Stimulated activated CD4-positive, alpha-beta T cell treated with anti-CD3 and anti-CD28 coated beads, Interleukin-15, amount 100 ng/mL, for 1 hour (primary cell): ENCODE results near the gene LBHD2.

Source experiments
- DNase-seq, 2 donors: peaks; one replicate each; pipeline ENCODE4 v3.0.0-alpha.2; 2020; ENCODE audit warnings: low read depth in 1 of 2, low spot score in 1 of 2

LBHD2 gene

GRCh38 chr14:103068351-103069073, 15.5 kb upstream of the LBHD2 start:
- no peak for DNase-seq

GRCh38 chr14:103070263-103070885, 13.6 kb upstream of the LBHD2 start:
- DNase-seq = no peak

GRCh38 chr14:103070971-103071542, 13.0 kb upstream of the LBHD2 start:
- DNase-seq = no peak

GRCh38 chr14:103071544-103072251, 12.3 kb upstream of the LBHD2 start:
- no peak for DNase-seq

- DNase-seq = no peak
Measured at GRCh38 chr14:103072595-103073366, 11.2 kb upstream of the LBHD2 start.

GRCh38 chr14:103073367-103073875, 10.6 kb upstream of the LBHD2 start:
- DNase-seq = no peak

GRCh38 chr14:103073876-103074728, 9.9 kb upstream of the LBHD2 start:
- no peak for DNase-seq

GRCh38 chr14:103074729-103075367, 9.2 kb upstream of the LBHD2 start:
- DNase-seq = no peak

GRCh38 chr14:103078420-103078749, 5.6 kb upstream of the LBHD2 start:
- DNase-seq = peak; percentile 44 to 49

- DNase-seq = no peak
Measured at GRCh38 chr14:103078860-103079587, 5.0 kb upstream of the LBHD2 start.

GRCh38 chr14:103081951-103082350, 2.1 kb upstream of the LBHD2 start:
- no peak for DNase-seq

GRCh38 chr14:103085106-103086091, 1.4 kb downstream of the LBHD2 start:
- no peak for DNase-seq

- no peak for DNase-seq
Measured at GRCh38 chr14:103086771-103087342, 2.8 kb downstream of the LBHD2 start.

GRCh38 chr14:103087343-103087835, 3.4 kb downstream of the LBHD2 start:
- no peak for DNase-seq

GRCh38 chr14:103088921-103089320, 4.9 kb downstream of the LBHD2 start:
- DNase-seq = no peak

- DNase-seq = no peak
Measured at GRCh38 chr14:103089386-103090335, 5.7 kb downstream of the LBHD2 start.
